ENCODE measurements around the gene SECTM1. TPM values are rescaled to one million over a fixed set of nuclear protein-coding genes. Genes with fewer than 3 reads are reported as not detected.
A peak's percentile ranks its signal among the peaks of the same experiment; 100 is the strongest.

SECTM1 gene
- total and polyA plus RNA-seq, 9 of the 15 experiments (the other 6 are each of a cell fraction or from before 2014, with no cell fraction given): 0.11 to 0.46 (median 0.18) TPM; not detected in 6

DNA sequence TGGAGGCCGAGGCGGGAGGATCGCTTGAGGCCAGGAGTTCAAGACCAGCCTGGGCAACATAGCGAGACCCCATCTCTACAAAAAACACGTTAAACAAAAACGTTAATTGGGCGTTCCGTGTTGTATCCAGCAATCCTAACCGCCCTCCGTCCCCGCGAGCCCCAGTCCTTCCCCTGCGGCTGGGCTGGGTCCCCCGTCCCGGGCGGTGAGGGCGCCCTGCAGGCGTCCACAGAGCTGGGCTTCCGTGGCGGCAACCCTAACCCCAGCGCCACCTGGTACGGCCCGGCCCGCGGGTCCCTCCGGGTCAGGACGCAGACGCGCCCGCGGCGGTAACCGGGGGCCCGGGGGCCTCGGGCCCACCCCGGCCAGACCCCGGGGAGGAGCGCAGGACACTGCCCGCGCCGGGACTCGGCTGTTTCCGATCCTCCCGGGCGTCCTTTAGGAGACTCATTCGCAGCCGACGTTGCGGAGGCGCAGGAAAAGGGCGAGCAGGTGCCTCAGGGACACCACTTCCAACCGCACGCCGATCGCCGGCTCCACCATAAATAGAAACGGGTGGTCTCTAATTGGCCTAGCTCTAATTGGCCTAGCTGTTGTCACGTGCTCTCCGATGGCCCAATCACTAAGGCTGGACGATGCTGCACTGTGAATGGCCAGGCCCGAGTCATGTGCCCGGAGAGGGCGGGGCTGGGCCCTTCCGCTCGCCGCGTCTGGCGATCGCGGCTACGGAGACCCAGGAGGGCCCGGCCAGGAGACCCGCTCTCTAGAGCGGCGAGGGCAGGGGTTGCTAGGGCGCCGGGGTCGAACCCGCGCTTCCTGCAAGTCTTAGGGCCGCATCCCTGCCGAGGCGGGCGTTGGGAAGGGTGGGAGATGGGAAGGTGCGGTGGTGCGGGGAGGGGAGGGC lies 41.1 kb downstream of the SECTM1 start (continued):
- TF ChIP-seq, protein P1, sequence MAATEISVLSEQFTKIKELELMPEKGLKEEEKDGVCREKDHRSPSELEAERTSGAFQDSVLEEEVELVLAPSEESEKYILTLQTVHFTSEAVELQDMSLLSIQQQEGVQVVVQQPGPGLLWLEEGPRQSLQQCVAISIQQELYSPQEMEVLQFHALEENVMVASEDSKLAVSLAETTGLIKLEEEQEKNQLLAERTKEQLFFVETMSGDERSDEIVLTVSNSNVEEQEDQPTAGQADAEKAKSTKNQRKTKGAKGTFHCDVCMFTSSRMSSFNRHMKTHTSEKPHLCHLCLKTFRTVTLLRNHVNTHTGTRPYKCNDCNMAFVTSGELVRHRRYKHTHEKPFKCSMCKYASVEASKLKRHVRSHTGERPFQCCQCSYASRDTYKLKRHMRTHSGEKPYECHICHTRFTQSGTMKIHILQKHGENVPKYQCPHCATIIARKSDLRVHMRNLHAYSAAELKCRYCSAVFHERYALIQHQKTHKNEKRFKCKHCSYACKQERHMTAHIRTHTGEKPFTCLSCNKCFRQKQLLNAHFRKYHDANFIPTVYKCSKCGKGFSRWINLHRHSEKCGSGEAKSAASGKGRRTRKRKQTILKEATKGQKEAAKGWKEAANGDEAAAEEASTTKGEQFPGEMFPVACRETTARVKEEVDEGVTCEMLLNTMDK (IDR thresholded peaks at IDR 0.05; ENCODE audit: borderline replicate concordance, insufficient read depth, low read depth, low read length, poor library complexity, severe bottlenecking): no peak
- TF ChIP-seq CHCHD3 (CRISPR knock-in tag; IDR thresholded peaks at IDR 0.05): no peak
- no peak; the same call in 1 of the 2 replicates for TF ChIP-seq DPF2 (IDR thresholded peaks at IDR 0.05)
- no peak for TF ChIP-seq SMARCE1 (IDR thresholded peaks at IDR 0.05)
- TF ChIP-seq, protein P2, sequence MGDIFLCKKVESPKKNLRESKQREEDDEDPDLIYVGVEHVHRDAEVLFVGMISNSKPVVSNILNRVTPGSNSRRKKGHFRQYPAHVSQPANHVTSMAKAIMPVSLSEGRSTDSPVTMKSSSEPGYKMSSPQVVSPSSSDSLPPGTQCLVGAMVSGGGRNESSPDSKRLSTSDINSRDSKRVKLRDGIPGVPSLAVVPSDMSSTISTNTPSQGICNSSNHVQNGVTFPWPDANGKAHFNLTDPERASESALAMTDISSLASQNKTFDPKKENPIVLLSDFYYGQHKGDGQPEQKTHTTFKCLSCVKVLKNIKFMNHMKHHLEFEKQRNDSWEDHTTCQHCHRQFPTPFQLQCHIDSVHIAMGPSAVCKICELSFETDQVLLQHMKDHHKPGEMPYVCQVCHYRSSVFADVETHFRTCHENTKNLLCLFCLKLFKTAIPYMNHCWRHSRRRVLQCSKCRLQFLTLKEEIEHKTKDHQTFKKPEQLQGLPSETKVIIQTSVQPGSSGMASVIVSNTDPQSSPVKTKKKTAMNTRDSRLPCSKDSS (IDR thresholded peaks at IDR 0.05; ENCODE audit: low read depth, partially characterized antibody): no peak
- TF ChIP-seq ARID2 (IDR thresholded peaks at IDR 0.05): no peak
- TF ChIP-seq FOXP1 (CRISPR knock-in tag; IDR thresholded peaks at IDR 0.05): peak; percentile 53; the same call in 1 of the 2 replicates
- no peak for TF ChIP-seq RHOXF2B (CRISPR knock-in tag; conservative IDR thresholded peaks at IDR 0.05)
- TF ChIP-seq NCOA4 (IDR thresholded peaks at IDR 0.05; ENCODE audit: partially characterized antibody): no peak
- TF ChIP-seq ZNF830 (CRISPR knock-in tag; IDR thresholded peaks at IDR 0.05): no peak
- TF ChIP-seq SMARCA4 (IDR thresholded peaks at IDR 0.05): no peak
- TF ChIP-seq, protein P3, sequence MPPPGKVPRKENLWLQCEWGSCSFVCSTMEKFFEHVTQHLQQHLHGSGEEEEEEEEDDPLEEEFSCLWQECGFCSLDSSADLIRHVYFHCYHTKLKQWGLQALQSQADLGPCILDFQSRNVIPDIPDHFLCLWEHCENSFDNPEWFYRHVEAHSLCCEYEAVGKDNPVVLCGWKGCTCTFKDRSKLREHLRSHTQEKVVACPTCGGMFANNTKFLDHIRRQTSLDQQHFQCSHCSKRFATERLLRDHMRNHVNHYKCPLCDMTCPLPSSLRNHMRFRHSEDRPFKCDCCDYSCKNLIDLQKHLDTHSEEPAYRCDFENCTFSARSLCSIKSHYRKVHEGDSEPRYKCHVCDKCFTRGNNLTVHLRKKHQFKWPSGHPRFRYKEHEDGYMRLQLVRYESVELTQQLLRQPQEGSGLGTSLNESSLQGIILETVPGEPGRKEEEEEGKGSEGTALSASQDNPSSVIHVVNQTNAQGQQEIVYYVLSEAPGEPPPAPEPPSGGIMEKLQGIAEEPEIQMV (tag; conservative IDR thresholded peaks at IDR 0.05; ENCODE audit: low read depth): no peak
- TF ChIP-seq PHF8 (IDR thresholded peaks at IDR 0.05; ENCODE audit: borderline replicate concordance, low read length): peak; percentile 89; the same call in 1 of the 2 replicates
- TF ChIP-seq MCM3 (IDR thresholded peaks at IDR 0.05): no peak
- TF ChIP-seq ZNF280B (CRISPR knock-in tag; IDR thresholded peaks at IDR 0.05): no peak
- TF ChIP-seq, protein P4, sequence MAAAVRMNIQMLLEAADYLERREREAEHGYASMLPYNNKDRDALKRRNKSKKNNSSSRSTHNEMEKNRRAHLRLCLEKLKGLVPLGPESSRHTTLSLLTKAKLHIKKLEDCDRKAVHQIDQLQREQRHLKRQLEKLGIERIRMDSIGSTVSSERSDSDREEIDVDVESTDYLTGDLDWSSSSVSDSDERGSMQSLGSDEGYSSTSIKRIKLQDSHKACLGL (CRISPR knock-in tag; IDR thresholded peaks at IDR 0.05; ENCODE audit: borderline replicate concordance, poor library complexity, severe bottlenecking): no peak
- TF ChIP-seq SMC3 (conservative IDR thresholded peaks at IDR 0.05; ENCODE audit: insufficient read depth, low read depth, low read length): no peak
- TF ChIP-seq TFAM (CRISPR knock-in tag; conservative IDR thresholded peaks at IDR 0.05): no peak
- no peak for TF ChIP-seq ZNF174 (CRISPR knock-in tag; IDR thresholded peaks at IDR 0.05)
- TF ChIP-seq SREBF1 (IDR thresholded peaks at IDR 0.05; ENCODE audit: borderline replicate concordance, low read depth, low read length): 0 out of 2 replicates have a peak, but pooled peaks have one; percentile 19
- peak; percentile 94 for TF ChIP-seq POLR2B (IDR thresholded peaks at IDR 0.05; ENCODE audit: low read depth, partially characterized antibody)
